Neural cell (in vitro differentiated cells): ENCODE results near the gene PITPNB. TPM values are rescaled to one million over a fixed set of nuclear protein-coding genes. Genes with fewer than 3 reads are reported as not detected.

ENCODE experiments used
- H2AFZ ChIP-seq: fragments of 200-600, 300-800 bp; sonication (generic), shearing (Covaris generic); 2 replicates; pipeline ENCODE4 v1.6.0; 2014; ENCODE audit warnings: low read depth, mild to moderate bottlenecking, antibody characterized with exemption, low read length, moderate library complexity
- H3F3A ChIP-seq: fragments of 200-600 bp; shearing (Covaris generic); 2 replicates; pipeline ENCODE4 v1.6.1; 2016; ENCODE audit warnings: mild to moderate bottlenecking, moderate library complexity, mixed read lengths, antibody characterized with exemption, low read length; ENCODE audit not compliant: insufficient read depth, poor library complexity, severe bottlenecking
- H3K27ac ChIP-seq: fragments of 200-600, 300-800 bp; sonication (generic), shearing (Covaris generic); 2 replicates; pipeline ENCODE4 v1.5.1; 2014; ENCODE audit warnings: mild to moderate bottlenecking, low read length, moderate library complexity
- H3K27me3 ChIP-seq: fragments of 300-800, 200-600 bp; sonication (generic), shearing (Covaris generic); 2 replicates; pipeline ENCODE4 v1.6.0; 2014; ENCODE audit warnings: mild to moderate bottlenecking, low read depth, low read length, moderate library complexity; ENCODE audit not compliant: insufficient read depth
- H3K36me3 ChIP-seq: fragments of 300-800, 200-600 bp; sonication (generic), shearing (Covaris generic); 2 replicates; pipeline ENCODE4 v1.5.1; 2014; ENCODE audit warnings: mild to moderate bottlenecking, antibody characterized with exemption, low read length, moderate library complexity; ENCODE audit not compliant: insufficient read depth
- H3K4me2 ChIP-seq: fragments of 300-800, 200-600 bp; sonication (generic), shearing (Covaris generic); 2 replicates; pipeline ENCODE4 v1.6.0; 2014; ENCODE audit warnings: mild to moderate bottlenecking, low read length
- H3K4me3 ChIP-seq: fragments of 300-800, 200-600 bp; sonication (generic), shearing (Covaris generic); 2 replicates; pipeline ENCODE4 v1.5.1; 2014; ENCODE audit warnings: mild to moderate bottlenecking, low read length, moderate library complexity
- H3K79me2 ChIP-seq: fragments of 200-600 bp; shearing (Covaris generic); replicated peaks from 2 replicates; pipeline ENCODE4 v1.6.0; 2014; ENCODE audit warnings: mild to moderate bottlenecking, low read length, moderate library complexity; ENCODE audit not compliant: insufficient read depth
- H3K9ac ChIP-seq: fragments of 300-800, 200-600 bp; sonication (generic), shearing (Covaris generic); 2 replicates; pipeline ENCODE4 v1.6.1; 2016; ENCODE audit warnings: mild to moderate bottlenecking, low read length, mixed read lengths
- H3K9me2 ChIP-seq: fragments of 200-600 bp; shearing (Covaris generic); 2 replicates; pipeline ENCODE4 v1.6.1; 2016; ENCODE audit warnings: mild to moderate bottlenecking, low read length, mixed read lengths; ENCODE audit not compliant: insufficient read depth
- H3K9me3 ChIP-seq: fragments of 200-600, 300-800 bp; sonication (generic), shearing (Covaris generic); 2 replicates; pipeline ENCODE4 v1.6.1; 2016; ENCODE audit warnings: mild to moderate bottlenecking, mixed run types, low read length, moderate library complexity, mixed read lengths
- H4K20me1 ChIP-seq: fragments of 200-600 bp; shearing (Covaris generic); 2 replicates; pipeline ENCODE4 v1.6.1; 2016; ENCODE audit warnings: mild to moderate bottlenecking, mixed run types; ENCODE audit not compliant: insufficient read depth
- EP300 ChIP-seq: fragments of 450-650 bp; conservative IDR thresholded peaks from 2 replicates; pipeline ENCODE4 v1.6.1; 2014; ENCODE audit warnings: antibody characterized with exemption, mild to moderate bottlenecking, moderate library complexity; ENCODE audit not compliant: poor library complexity, severe bottlenecking
- EZH2 ChIP-seq: fragments of 200-600, 300-800 bp; shearing (Covaris generic), sonication (generic); IDR thresholded peaks from 2 replicates; pipeline ENCODE4 v1.6.1; 2014; ENCODE audit warnings: antibody characterized with exemption, low read length, borderline replicate concordance, mild to moderate bottlenecking; ENCODE audit not compliant: insufficient read depth, poor library complexity, severe bottlenecking
- MXI1 ChIP-seq: fragments of 450-650 bp; conservative IDR thresholded peaks from 2 replicates; pipeline ENCODE4 v1.6.1; 2014; ENCODE audit warnings: antibody characterized with exemption, mild to moderate bottlenecking; ENCODE audit not compliant: poor library complexity, severe bottlenecking
- POLR2AphosphoS5 ChIP-seq: IDR thresholded peaks from 2 replicates; pipeline ENCODE4 v1.6.1; 2012
- RAD21 ChIP-seq: fragments of 450-650 bp; conservative IDR thresholded peaks from 2 replicates; pipeline ENCODE4 v1.6.1; 2014; ENCODE audit warnings: antibody characterized with exemption, mild to moderate bottlenecking, moderate library complexity
- TAF1 ChIP-seq: IDR thresholded peaks from 2 replicates; pipeline ENCODE4 v1.6.1; 2012; ENCODE audit warnings: low read depth
- polyA plus RNA-seq: library from polyadenylated mRNA; depleted of rRNA; stranded (reverse); fragments of >200 nt; gene quantifications from 2 replicates; pipeline ENCODE4 v1.2.3, GENCODE V29; 2014
- TF ChIP-seq, protein P1 (sequence below): fragments of 450-650 bp; IDR thresholded peaks from 2 replicates; pipeline ENCODE4 v1.5.1; 2014; ENCODE audit warnings: antibody characterized with exemption, mild to moderate bottlenecking, moderate library complexity; ENCODE audit not compliant: poor library complexity, severe bottlenecking
- TF ChIP-seq, protein P2 (sequence below): IDR thresholded peaks from 2 replicates; pipeline ENCODE4 v1.6.1; 2012; ENCODE audit warnings: borderline replicate concordance

Gene PITPNB
- polyA plus RNA-seq, 1 donor from 2014 or later: 44.8 TPM

DNA sequence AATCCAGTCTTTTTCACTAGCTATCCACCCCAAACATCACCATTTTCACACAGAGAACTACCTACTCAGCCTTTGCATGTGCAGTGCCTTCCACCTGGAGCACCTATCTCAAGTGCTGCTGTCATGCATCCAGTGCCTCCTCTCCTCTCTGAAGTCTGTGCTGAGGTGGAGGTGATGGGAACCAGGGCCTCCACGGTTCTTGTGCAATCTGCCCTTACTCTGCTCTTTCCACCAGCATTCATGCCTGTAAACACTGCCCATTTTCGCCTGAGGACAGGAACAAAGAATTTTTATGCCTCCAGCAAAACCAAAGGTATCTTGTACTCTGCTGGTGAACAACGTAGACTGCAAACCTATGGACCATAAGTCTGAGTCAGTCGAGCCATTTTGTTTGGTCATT, 27.0 kb downstream of the PITPNB start:
- Histone ChIP-seq H4K20me1 (no peaks in the 10 kb centered on the region), H3K4me3 (no peak overlapping the region), H3K36me3 (no peaks in the 10 kb centered on the region), H3K27ac (no peak overlapping the region), H3K4me2 (no peak overlapping the region), H3K9me3 (no peaks in the 10 kb centered on the region), H3K27me3 (no peaks in the 10 kb centered on the region), H2AFZ (no peak overlapping the region), H3K9ac (no peak overlapping the region), H3F3A (no peaks in the 10 kb centered on the region), H3K9me2 (no peaks in the 10 kb centered on the region), H3K79me2 (no peaks in the 10 kb centered on the region)
- no peak for TF ChIP-seq EZH2
- TF ChIP-seq, protein P1, sequence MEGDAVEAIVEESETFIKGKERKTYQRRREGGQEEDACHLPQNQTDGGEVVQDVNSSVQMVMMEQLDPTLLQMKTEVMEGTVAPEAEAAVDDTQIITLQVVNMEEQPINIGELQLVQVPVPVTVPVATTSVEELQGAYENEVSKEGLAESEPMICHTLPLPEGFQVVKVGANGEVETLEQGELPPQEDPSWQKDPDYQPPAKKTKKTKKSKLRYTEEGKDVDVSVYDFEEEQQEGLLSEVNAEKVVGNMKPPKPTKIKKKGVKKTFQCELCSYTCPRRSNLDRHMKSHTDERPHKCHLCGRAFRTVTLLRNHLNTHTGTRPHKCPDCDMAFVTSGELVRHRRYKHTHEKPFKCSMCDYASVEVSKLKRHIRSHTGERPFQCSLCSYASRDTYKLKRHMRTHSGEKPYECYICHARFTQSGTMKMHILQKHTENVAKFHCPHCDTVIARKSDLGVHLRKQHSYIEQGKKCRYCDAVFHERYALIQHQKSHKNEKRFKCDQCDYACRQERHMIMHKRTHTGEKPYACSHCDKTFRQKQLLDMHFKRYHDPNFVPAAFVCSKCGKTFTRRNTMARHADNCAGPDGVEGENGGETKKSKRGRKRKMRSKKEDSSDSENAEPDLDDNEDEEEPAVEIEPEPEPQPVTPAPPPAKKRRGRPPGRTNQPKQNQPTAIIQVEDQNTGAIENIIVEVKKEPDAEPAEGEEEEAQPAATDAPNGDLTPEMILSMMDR: no peak
- TF ChIP-seq, protein P2, sequence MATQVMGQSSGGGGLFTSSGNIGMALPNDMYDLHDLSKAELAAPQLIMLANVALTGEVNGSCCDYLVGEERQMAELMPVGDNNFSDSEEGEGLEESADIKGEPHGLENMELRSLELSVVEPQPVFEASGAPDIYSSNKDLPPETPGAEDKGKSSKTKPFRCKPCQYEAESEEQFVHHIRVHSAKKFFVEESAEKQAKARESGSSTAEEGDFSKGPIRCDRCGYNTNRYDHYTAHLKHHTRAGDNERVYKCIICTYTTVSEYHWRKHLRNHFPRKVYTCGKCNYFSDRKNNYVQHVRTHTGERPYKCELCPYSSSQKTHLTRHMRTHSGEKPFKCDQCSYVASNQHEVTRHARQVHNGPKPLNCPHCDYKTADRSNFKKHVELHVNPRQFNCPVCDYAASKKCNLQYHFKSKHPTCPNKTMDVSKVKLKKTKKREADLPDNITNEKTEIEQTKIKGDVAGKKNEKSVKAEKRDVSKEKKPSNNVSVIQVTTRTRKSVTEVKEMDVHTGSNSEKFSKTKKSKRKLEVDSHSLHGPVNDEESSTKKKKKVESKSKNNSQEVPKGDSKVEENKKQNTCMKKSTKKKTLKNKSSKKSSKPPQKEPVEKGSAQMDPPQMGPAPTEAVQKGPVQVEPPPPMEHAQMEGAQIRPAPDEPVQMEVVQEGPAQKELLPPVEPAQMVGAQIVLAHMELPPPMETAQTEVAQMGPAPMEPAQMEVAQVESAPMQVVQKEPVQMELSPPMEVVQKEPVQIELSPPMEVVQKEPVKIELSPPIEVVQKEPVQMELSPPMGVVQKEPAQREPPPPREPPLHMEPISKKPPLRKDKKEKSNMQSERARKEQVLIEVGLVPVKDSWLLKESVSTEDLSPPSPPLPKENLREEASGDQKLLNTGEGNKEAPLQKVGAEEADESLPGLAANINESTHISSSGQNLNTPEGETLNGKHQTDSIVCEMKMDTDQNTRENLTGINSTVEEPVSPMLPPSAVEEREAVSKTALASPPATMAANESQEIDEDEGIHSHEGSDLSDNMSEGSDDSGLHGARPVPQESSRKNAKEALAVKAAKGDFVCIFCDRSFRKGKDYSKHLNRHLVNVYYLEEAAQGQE: no peak
- TF ChIP-seq TAF1: no peak

DNA sequence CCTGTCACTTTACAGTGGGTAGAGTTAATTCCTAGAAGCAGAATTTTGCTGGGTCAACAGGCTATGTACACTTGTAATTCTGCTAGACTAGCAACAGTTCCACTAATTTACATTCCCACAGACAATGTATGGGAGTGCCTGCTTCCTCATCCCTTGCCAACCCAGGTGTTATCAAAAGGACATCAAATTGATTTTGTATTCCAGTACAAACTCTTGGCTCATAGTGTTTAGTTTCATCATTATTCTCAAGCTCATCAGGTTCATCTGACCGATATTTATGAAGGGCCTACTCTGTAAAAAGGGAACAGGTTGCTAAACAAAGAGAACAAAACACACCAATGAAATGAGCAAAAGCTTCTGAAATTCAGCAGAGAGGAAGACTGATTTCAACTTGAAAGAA, 30.7 kb downstream of the PITPNB start:
- H3K36me3 ChIP-seq: no peaks in the 10 kb centered on the region
- H3K9me3 ChIP-seq: no peaks in the 10 kb centered on the region
- TF ChIP-seq POLR2AphosphoS5 (no peak), TAF1 (no peak), RAD21 (no peak), MXI1 (no peak), EP300 (no peak), EZH2 (no peak)
- TF ChIP-seq, protein P1: no peak
- TF ChIP-seq, protein P2: no peak
- no peaks in the 10 kb centered on the region for H3F3A ChIP-seq
- no peak overlapping the region for H3K4me2 ChIP-seq
- no peaks in the 10 kb centered on the region for H3K79me2 ChIP-seq
- no peaks in the 10 kb centered on the region for H3K27me3 ChIP-seq
- no peaks in the 10 kb centered on the region for H4K20me1 ChIP-seq
- H3K27ac ChIP-seq: no peak overlapping the region
- H3K4me3 ChIP-seq: no peak overlapping the region
- H3K9me2 ChIP-seq: no peaks in the 10 kb centered on the region
- H2AFZ ChIP-seq: no peak overlapping the region
- no peak overlapping the region for H3K9ac ChIP-seq
